HEK293 (cell line): Measurements from ENCODE around the gene LGALS4.

Source experiments
- EGR2 ChIP-seq: fragments of 450-650 bp; formaldehyde crosslinking; IDR thresholded peaks from 2 replicates; pipeline ENCODE4 v1.5.1; 2016; ENCODE audit warnings: low read depth, missing biosample characterization, missing genetic modification characterization
- FEZF1 ChIP-seq: fragments of 450-650 bp; formaldehyde crosslinking; IDR thresholded peaks from 2 replicates; pipeline ENCODE4 v1.5.1; 2016; ENCODE audit warnings: missing biosample characterization, missing genetic modification characterization
- KLF16 ChIP-seq: fragments of 450-650 bp; formaldehyde crosslinking; IDR thresholded peaks from 2 replicates; pipeline ENCODE4 v1.5.1; 2017; ENCODE audit warnings: missing biosample characterization, missing genetic modification characterization
- PBX3 ChIP-seq: sonication (generic); formaldehyde crosslinking; IDR thresholded peaks from 2 replicates; pipeline ENCODE4 v1.8.1; 2022; ENCODE audit warnings: mild to moderate bottlenecking, moderate library complexity, missing genetic modification reagents
- PRDM10 ChIP-seq: fragments of 450-650 bp; formaldehyde crosslinking; IDR thresholded peaks from 2 replicates; pipeline ENCODE4 v1.5.1; 2016; ENCODE audit warnings: missing biosample characterization, missing genetic modification characterization
- RBAK ChIP-seq: fragments of 450-650 bp; formaldehyde crosslinking; IDR thresholded peaks from 2 replicates; pipeline ENCODE4 v1.5.1; 2016; ENCODE audit warnings: missing biosample characterization, missing genetic modification characterization
- REPIN1 ChIP-seq: fragments of 450-650 bp; formaldehyde crosslinking; IDR thresholded peaks from 2 replicates; pipeline ENCODE4 v1.5.1; 2017; ENCODE audit warnings: missing biosample characterization, missing genetic modification characterization, low read depth
- REST ChIP-seq: fragments of 450-650 bp; formaldehyde crosslinking; IDR thresholded peaks from 2 replicates; pipeline ENCODE4 v1.5.1; 2016; ENCODE audit warnings: missing biosample characterization, missing genetic modification characterization
- TCF7L2 ChIP-seq: IDR thresholded peaks from 2 replicates; pipeline ENCODE4 v1.6.1; 2011; ENCODE audit warnings: low read depth, mild to moderate bottlenecking, inconsistent platforms, low read length, moderate library complexity, borderline replicate concordance
- ZNF157 ChIP-seq: fragments of 450-650 bp; formaldehyde crosslinking; IDR thresholded peaks from 2 replicates; pipeline ENCODE4 v1.5.1; 2016; ENCODE audit warnings: missing biosample characterization, missing genetic modification characterization
- ZNF169 ChIP-seq: fragments of 450-650 bp; formaldehyde crosslinking; IDR thresholded peaks from 2 replicates; pipeline ENCODE4 v1.5.1; 2016; ENCODE audit warnings: missing biosample characterization, missing genetic modification characterization
- ZNF184 ChIP-seq: fragments of 450-650 bp; IDR thresholded peaks from 2 replicates; pipeline ENCODE4 v1.5.1; 2018; ENCODE audit warnings: missing biosample characterization, mild to moderate bottlenecking, missing genetic modification characterization
- ZNF2 ChIP-seq: fragments of 450-650 bp; formaldehyde crosslinking; IDR thresholded peaks from 2 replicates; pipeline ENCODE4 v1.5.1; 2016; ENCODE audit warnings: missing biosample characterization, missing genetic modification characterization
- ZNF211 ChIP-seq: fragments of 450-650 bp; formaldehyde crosslinking; IDR thresholded peaks from 2 replicates; pipeline ENCODE4 v1.5.1; 2016; ENCODE audit warnings: low read depth, missing biosample characterization, missing genetic modification characterization
- ZNF280D ChIP-seq: fragments of 450-650 bp; formaldehyde crosslinking; IDR thresholded peaks from 2 replicates; pipeline ENCODE4 v1.5.1; 2016; ENCODE audit warnings: missing biosample characterization, missing genetic modification characterization
- ZNF362 ChIP-seq: fragments of 450-650 bp; formaldehyde crosslinking; IDR thresholded peaks from 2 replicates; pipeline ENCODE4 v1.5.1; 2016; ENCODE audit warnings: missing biosample characterization, missing genetic modification characterization
- ZNF514 ChIP-seq: fragments of 450-650 bp; formaldehyde crosslinking; IDR thresholded peaks from 2 replicates; pipeline ENCODE4 v1.5.1; 2016; ENCODE audit warnings: missing biosample characterization, missing genetic modification characterization
- ZNF558 ChIP-seq: fragments of 450-650 bp; formaldehyde crosslinking; IDR thresholded peaks from 2 replicates; pipeline ENCODE4 v1.5.1; 2016; ENCODE audit warnings: missing biosample characterization, missing genetic modification characterization
- ZNF610 ChIP-seq: fragments of 450-650 bp; formaldehyde crosslinking; IDR thresholded peaks from 2 replicates; pipeline ENCODE4 v1.5.1; 2016; ENCODE audit warnings: missing biosample characterization, missing genetic modification characterization, borderline replicate concordance
- ZNF639 ChIP-seq: fragments of 450-650 bp; formaldehyde crosslinking; IDR thresholded peaks from 2 replicates; pipeline ENCODE4 v1.5.1; 2016; ENCODE audit warnings: missing biosample characterization, missing genetic modification characterization
- ZNF658 ChIP-seq: fragments of 450-650 bp; formaldehyde crosslinking; IDR thresholded peaks from 2 replicates; pipeline ENCODE4; 2016; ENCODE audit warnings: missing biosample characterization, missing genetic modification characterization
- ZNF670 ChIP-seq: fragments of 450-650 bp; formaldehyde crosslinking; IDR thresholded peaks from 2 replicates; pipeline ENCODE4 v1.5.1; 2016; ENCODE audit warnings: missing biosample characterization, missing genetic modification characterization, low read depth
- ZNF76 ChIP-seq: fragments of 450-650 bp; formaldehyde crosslinking; IDR thresholded peaks from 2 replicates; pipeline ENCODE4; 2016; ENCODE audit warnings: low read depth, missing biosample characterization, missing genetic modification characterization, borderline replicate concordance
- ZNF843 ChIP-seq: fragments of 450-650 bp; formaldehyde crosslinking; IDR thresholded peaks from 2 replicates; pipeline ENCODE4 v1.5.1; 2016; ENCODE audit warnings: missing biosample characterization, missing genetic modification characterization
- ZXDB ChIP-seq: fragments of 450-650 bp; formaldehyde crosslinking; IDR thresholded peaks from 2 replicates; pipeline ENCODE4 v1.5.1; 2016; ENCODE audit warnings: missing biosample characterization, missing genetic modification characterization

The LGALS4 gene

GRCh38 chr19:38848299-38849146, 35.8 kb upstream of the LGALS4 start (continued):
- TF ChIP-seq ZXDB (no peak), REPIN1 (no peak), ZNF184 (no peak), RBAK (0 out of 2 replicates have a peak, but pooled peaks have one; percentile 46), TCF7L2 (no peak), ZNF610 (no peak), FEZF1 (tag by site-specific recombination) (no peak), ZNF558 (peak; percentile 21; the same call in 1 of the 2 replicates), ZNF2 (tag by site-specific recombination) (peak; percentile 83; the same call in 1 of the 2 replicates), KLF16 (tag by site-specific recombination) (no peak), ZNF157 (tag by site-specific recombination) (no peak), PRDM10 (peak; percentile 69), ZNF211 (no peak), ZNF658 (tag by site-specific recombination) (no peak), ZNF76 (no peak), EGR2 (tag by site-specific recombination) (peak; percentile 52), PBX3 (no peak), ZNF280D (tag by site-specific recombination) (no peak), ZNF670 (tag by site-specific recombination) (no peak), ZNF362 (tag by site-specific recombination) (no peak), ZNF639 (0 out of 2 replicates have a peak, but pooled peaks have one; percentile 46), ZNF514 (tag by site-specific recombination) (no peak), ZNF169 (tag by site-specific recombination) (no peak), ZNF843 (tag by site-specific recombination) (0 out of 2 replicates have a peak, but pooled peaks have one; percentile 49), REST (no peak)
